ENCODE data around the gene R3HDM4. TPM values are rescaled to one million over a fixed set of nuclear protein-coding genes. Genes with fewer than 3 reads are reported as not detected.

R3HDM4 gene
- total and polyA plus RNA-seq, 9 of the 15 experiments (the other 6 are each of a cell fraction or from before 2014, with no cell fraction given), result 3.2 to 154 (median 59.0) TPM

DNA sequence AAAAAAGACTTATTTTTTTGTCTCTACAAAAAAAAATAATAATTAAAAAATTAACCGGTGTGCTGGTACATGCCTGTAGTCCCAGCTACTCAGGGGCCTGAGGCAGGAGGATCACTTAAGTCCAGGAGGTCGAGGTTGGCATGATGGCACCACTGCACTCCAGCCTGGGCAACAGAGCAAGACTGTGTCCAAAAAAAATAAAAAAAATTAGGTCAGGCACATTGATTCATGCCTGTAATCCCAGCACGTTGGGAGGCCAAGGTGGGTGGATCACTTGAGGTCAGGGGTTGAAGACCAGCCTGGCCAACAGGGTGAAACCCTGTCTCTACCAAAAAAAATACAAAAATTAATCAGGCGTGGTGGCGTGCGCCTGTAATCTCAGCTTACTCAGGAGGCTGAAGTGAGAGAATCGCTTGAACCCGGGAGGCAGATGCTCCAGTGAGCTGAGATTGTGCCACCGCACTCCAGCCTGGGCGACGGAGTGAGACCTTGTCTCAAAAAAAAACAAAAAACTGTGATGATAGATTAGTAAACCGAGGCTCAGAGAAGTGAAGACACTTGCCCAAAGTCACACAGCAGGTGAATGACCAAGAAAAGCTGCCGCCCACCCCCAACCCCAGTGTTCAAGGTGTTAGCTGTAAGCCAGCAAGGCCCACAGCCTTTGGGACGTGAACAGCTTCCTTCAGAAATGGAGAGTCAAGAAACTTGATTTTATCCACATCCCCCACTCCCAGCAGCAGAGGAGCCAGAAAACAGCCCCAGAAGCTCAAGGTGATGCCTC lies 10.4 kb downstream of the R3HDM4 start (continued):
- TF ChIP-seq KLF1 (tag; IDR thresholded peaks at IDR 0.05) (no peak), SPI1 (IDR thresholded peaks at IDR 0.05; ENCODE audit: borderline replicate concordance, low read depth, low read length) (no peak), CBFA2T2 (conservative IDR thresholded peaks at IDR 0.05) (no peak), HDAC3 (IDR thresholded peaks at IDR 0.05; ENCODE audit: borderline replicate concordance, partially characterized antibody) (no peak), KDM1A (IDR thresholded peaks at IDR 0.05) (peak; percentile 67 to 87), RBM25 (IDR thresholded peaks at IDR 0.05; ENCODE audit: low read depth, low read length, severe bottlenecking) (peak; percentile 79), HCFC1 (IDR thresholded peaks at IDR 0.05; ENCODE audit: low read depth, low read length) (no peak), CBX1 (IDR thresholded peaks at IDR 0.05; ENCODE audit: low read depth) (peak; percentile 29; the same call in 1 of the 2 replicates), SMAD3 (CRISPR knock-in tag; conservative IDR thresholded peaks at IDR 0.05) (no peak), SMARCA5 (IDR thresholded peaks at IDR 0.05) (peak; percentile 91), KLF10 (CRISPR knock-in tag; IDR thresholded peaks at IDR 0.05) (no peak), POLR2H (tag; IDR thresholded peaks at IDR 0.05; ENCODE audit: low read depth) (no peak), MTA2 (IDR thresholded peaks at IDR 0.05; ENCODE audit: low read depth) (no peak), HNRNPH1 (optimal IDR thresholded peaks at IDR 0.05; ENCODE audit: low read depth, low read length) (no peak), RCOR1 (IDR thresholded peaks at IDR 0.05; ENCODE audit: borderline replicate concordance in 1 of 2, low read depth in 2 of 2, low read length in 2 of 2) (peak in 1 of 2 experiments; percentile 67; a peak in 1 of 4 replicates), ZNF408 (CRISPR knock-in tag; IDR thresholded peaks at IDR 0.05; ENCODE audit: low read depth) (no peak), SOX6 (IDR thresholded peaks at IDR 0.05) (no peak)
- TF ChIP-seq, protein P1, sequence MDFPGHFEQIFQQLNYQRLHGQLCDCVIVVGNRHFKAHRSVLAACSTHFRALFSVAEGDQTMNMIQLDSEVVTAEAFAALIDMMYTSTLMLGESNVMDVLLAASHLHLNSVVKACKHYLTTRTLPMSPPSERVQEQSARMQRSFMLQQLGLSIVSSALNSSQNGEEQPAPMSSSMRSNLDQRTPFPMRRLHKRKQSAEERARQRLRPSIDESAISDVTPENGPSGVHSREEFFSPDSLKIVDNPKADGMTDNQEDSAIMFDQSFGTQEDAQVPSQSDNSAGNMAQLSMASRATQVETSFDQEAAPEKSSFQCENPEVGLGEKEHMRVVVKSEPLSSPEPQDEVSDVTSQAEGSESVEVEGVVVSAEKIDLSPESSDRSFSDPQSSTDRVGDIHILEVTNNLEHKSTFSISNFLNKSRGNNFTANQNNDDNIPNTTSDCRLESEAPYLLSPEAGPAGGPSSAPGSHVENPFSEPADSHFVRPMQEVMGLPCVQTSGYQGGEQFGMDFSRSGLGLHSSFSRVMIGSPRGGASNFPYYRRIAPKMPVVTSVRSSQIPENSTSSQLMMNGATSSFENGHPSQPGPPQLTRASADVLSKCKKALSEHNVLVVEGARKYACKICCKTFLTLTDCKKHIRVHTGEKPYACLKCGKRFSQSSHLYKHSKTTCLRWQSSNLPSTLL (IDR thresholded peaks at IDR 0.05), result no peak
- TF ChIP-seq, protein P2, sequence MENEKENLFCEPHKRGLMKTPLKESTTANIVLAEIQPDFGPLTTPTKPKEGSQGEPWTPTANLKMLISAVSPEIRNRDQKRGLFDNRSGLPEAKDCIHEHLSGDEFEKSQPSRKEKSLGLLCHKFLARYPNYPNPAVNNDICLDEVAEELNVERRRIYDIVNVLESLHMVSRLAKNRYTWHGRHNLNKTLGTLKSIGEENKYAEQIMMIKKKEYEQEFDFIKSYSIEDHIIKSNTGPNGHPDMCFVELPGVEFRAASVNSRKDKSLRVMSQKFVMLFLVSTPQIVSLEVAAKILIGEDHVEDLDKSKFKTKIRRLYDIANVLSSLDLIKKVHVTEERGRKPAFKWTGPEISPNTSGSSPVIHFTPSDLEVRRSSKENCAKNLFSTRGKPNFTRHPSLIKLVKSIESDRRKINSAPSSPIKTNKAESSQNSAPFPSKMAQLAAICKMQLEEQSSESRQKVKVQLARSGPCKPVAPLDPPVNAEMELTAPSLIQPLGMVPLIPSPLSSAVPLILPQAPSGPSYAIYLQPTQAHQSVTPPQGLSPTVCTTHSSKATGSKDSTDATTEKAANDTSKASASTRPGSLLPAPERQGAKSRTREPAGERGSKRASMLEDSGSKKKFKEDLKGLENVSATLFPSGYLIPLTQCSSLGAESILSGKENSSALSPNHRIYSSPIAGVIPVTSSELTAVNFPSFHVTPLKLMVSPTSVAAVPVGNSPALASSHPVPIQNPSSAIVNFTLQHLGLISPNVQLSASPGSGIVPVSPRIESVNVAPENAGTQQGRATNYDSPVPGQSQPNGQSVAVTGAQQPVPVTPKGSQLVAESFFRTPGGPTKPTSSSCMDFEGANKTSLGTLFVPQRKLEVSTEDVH (IDR thresholded peaks at IDR 0.05; ENCODE audit: low read depth, partially characterized antibody), result no peak
- TF ChIP-seq, protein P3, sequence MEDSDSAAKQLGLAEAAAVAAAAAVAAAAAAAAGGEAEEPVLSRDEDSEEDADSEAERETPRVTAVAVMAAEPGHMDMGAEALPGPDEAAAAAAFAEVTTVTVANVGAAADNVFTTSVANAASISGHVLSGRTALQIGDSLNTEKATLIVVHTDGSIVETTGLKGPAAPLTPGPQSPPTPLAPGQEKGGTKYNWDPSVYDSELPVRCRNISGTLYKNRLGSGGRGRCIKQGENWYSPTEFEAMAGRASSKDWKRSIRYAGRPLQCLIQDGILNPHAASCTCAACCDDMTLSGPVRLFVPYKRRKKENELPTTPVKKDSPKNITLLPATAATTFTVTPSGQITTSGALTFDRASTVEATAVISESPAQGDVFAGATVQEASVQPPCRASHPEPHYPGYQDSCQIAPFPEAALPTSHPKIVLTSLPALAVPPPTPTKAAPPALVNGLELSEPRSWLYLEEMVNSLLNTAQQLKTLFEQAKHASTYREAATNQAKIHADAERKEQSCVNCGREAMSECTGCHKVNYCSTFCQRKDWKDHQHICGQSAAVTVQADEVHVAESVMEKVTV (CRISPR knock-in tag; IDR thresholded peaks at IDR 0.05), result no peak
- TF ChIP-seq, protein P4, sequence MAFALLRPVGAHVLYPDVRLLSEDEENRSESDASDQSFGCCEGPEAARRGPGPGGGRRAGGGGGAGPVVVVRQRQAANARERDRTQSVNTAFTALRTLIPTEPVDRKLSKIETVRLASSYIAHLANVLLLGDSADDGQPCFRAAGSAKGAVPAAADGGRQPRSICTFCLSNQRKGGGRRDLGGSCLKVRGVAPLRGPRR (CRISPR knock-in tag; IDR thresholded peaks at IDR 0.05), result no peak
- TF ChIP-seq, protein P5, sequence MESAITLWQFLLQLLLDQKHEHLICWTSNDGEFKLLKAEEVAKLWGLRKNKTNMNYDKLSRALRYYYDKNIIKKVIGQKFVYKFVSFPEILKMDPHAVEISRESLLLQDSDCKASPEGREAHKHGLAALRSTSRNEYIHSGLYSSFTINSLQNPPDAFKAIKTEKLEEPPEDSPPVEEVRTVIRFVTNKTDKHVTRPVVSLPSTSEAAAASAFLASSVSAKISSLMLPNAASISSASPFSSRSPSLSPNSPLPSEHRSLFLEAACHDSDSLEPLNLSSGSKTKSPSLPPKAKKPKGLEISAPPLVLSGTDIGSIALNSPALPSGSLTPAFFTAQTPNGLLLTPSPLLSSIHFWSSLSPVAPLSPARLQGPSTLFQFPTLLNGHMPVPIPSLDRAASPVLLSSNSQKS (CRISPR knock-in tag; IDR thresholded peaks at IDR 0.05), result no peak

Data from K562 (cell line).